H1 (cell line): ENCODE data around the gene HACE1. TPM values are rescaled to one million over a fixed set of nuclear protein-coding genes. Genes with fewer than 3 reads are reported as not detected.

Experiments used
- CTCF ChIA-PET: fragments of 300-600 bp; sonication (Branson Sonifier 250); formaldehyde crosslinking; loops from one replicate; lab custom pipeline; 2021; ENCODE audit not compliant: partially characterized antibody; lab: Charles Lee
- POLR2A ChIA-PET: fragments of 300-600 bp; sonication (Branson Sonifier 250); formaldehyde crosslinking; loops from one replicate; lab custom pipeline; 2021; ENCODE audit warnings: inconsistent platforms; ENCODE audit not compliant: partially characterized antibody; lab: Charles Lee
- DNase-seq, 2 experiments: peaks; one replicate each; pipeline versions ENCODE4 v3.0.0 to v3.0.0-alpha.2; 2010 to 2022; ENCODE audit warnings: low spot score in 2 of 2, low read depth in 1 of 2, mixed read lengths in 1 of 2
- FAIRE-seq: peaks from 2 replicates; lab custom pipeline; 2011; peaks lifted over from hg19 to GRCh38; lab: Jason Lieb, UNC
- H2AFZ ChIP-seq: 2 replicates; pipeline ENCODE4 v1.8.1; 2012; ENCODE audit warnings: low read length, inconsistent platforms
- H2AK5ac ChIP-seq: 2 replicates; pipeline ENCODE4 v1.6.1; 2013; ENCODE audit warnings: low read depth, low read length
- H2BK120ac ChIP-seq: replicated peaks from 2 replicates; pipeline ENCODE3; 2013; ENCODE audit warnings: low read depth, low read length, inconsistent platforms
- H2BK12ac ChIP-seq: 2 replicates; pipeline ENCODE4 v1.6.1; 2013; ENCODE audit warnings: low read depth, low read length
- H2BK15ac ChIP-seq: 2 replicates; pipeline ENCODE4 v1.6.1; 2013; ENCODE audit warnings: low read length
- H2BK20ac ChIP-seq: 2 replicates; pipeline ENCODE4 v1.6.1; 2013; ENCODE audit warnings: low read length
- H2BK5ac ChIP-seq: 2 replicates; pipeline ENCODE4 v1.6.1; 2013; ENCODE audit warnings: low read depth, low read length
- H3K14ac ChIP-seq: 2 replicates; pipeline ENCODE4 v1.6.1; 2013; ENCODE audit warnings: inconsistent platforms; ENCODE audit not compliant: insufficient read length
- H3K18ac ChIP-seq: 2 replicates; pipeline ENCODE4 v1.6.1; 2013; ENCODE audit warnings: low read length; ENCODE audit errors: extremely low read depth
- H3K23ac ChIP-seq: 2 replicates; pipeline ENCODE4 v1.6.1; 2013; ENCODE audit warnings: inconsistent platforms; ENCODE audit not compliant: insufficient read length
- H3K23me2 ChIP-seq: 2 replicates; pipeline ENCODE4 v1.6.1; 2013; ENCODE audit warnings: low read depth, low read length
- H3K27ac ChIP-seq: 2 replicates; pipeline ENCODE4 v1.6.1; 2011; ENCODE audit warnings: low read depth, low read length, inconsistent platforms
- H3K27me3 ChIP-seq, 4 experiments: replicated peaks in 1 of 4; 1 replicate in 1 of 4; 2 replicates in 3 of 4; pipeline versions ENCODE4 v1.6.1 to v1.8.1; 2011 to 2013; ENCODE audit warnings: low read length in 3 of 4, mild to moderate bottlenecking in 3 of 4, inconsistent platforms in 2 of 4, mixed read lengths in 2 of 4, moderate library complexity in 1 of 4; ENCODE audit not compliant: control insufficient read depth in 3 of 4, insufficient read depth in 3 of 4; ENCODE audit errors: extremely low read depth in 1 of 4
- H3K36me3 ChIP-seq, 4 experiments: 2 replicates each; pipeline versions ENCODE4 v1.6.1 to v1.8.1; 2011 to 2013; ENCODE audit warnings: mild to moderate bottlenecking in 4 of 4, low read length in 3 of 4, moderate library complexity in 2 of 4, control low read depth in 1 of 4, inconsistent platforms in 1 of 4; ENCODE audit not compliant: insufficient read depth in 4 of 4, control insufficient read depth in 2 of 4
- H3K4ac ChIP-seq: replicated peaks from 2 replicates; pipeline ENCODE3; 2013; ENCODE audit warnings: low read length, low read depth, mixed read lengths, inconsistent platforms; ENCODE audit not compliant: insufficient read length
- H3K4me1 ChIP-seq, 4 experiments: replicated peaks in 1 of 4; 1 replicate in 1 of 4; 2 replicates in 3 of 4; pipeline versions ENCODE4 v1.6.1 to v1.8.1; 2011 to 2013; ENCODE audit warnings: low read length in 3 of 4, inconsistent platforms in 2 of 4, mixed read lengths in 1 of 4; ENCODE audit not compliant: insufficient read depth in 4 of 4, control insufficient read depth in 3 of 4
- H3K4me2 ChIP-seq, 2 experiments: 2 replicates each; pipeline versions ENCODE4 v1.6.1 to v1.8.1; 2011 to 2013; ENCODE audit warnings: low read depth in 2 of 2, low read length in 2 of 2, control low read depth in 1 of 2, inconsistent platforms in 1 of 2, mild to moderate bottlenecking in 1 of 2; ENCODE audit not compliant: insufficient read depth in 1 of 2
- H3K4me3 ChIP-seq, 4 experiments: fragments of 200-600, 300-600 bp in 1 of 4; sonication (generic), shearing (Covaris generic), sonication (Bioruptor Twin) in 1 of 4; 2 replicates each; pipeline versions ENCODE4 v1.5.1 to v1.8.1; 2011 to 2016; ENCODE audit warnings: low read length in 4 of 4, low read depth in 3 of 4, control low read depth in 2 of 4, inconsistent platforms in 2 of 4, mild to moderate bottlenecking in 2 of 4, mixed read lengths in 1 of 4, moderate library complexity in 1 of 4; ENCODE audit not compliant: insufficient read depth in 2 of 4; ENCODE audit errors: extremely low read depth in 1 of 4
- H3K56ac ChIP-seq: replicated peaks from 2 replicates; pipeline ENCODE3; 2013; ENCODE audit warnings: low read depth, mild to moderate bottlenecking, mixed read lengths, low read length, inconsistent platforms; ENCODE audit not compliant: insufficient read length
- H3K79me1 ChIP-seq: 2 replicates; pipeline ENCODE4 v1.6.1; 2013; ENCODE audit warnings: low read depth, low read length, control low read depth
- H3K79me2 ChIP-seq, 2 experiments: 2 replicates each; pipeline versions ENCODE4 v1.6.1 to v1.8.1; 2012 to 2013; ENCODE audit warnings: low read length in 2 of 2, mild to moderate bottlenecking in 2 of 2, inconsistent platforms in 1 of 2; ENCODE audit not compliant: insufficient read depth in 2 of 2, control insufficient read depth in 1 of 2
- H3K9ac ChIP-seq, 4 experiments: replicated peaks in 1 of 4; 1 replicate in 1 of 4; 2 replicates in 3 of 4; pipeline versions ENCODE4 v1.6.1 to v1.8.1; 2011 to 2013; ENCODE audit warnings: low read depth in 3 of 4, low read length in 3 of 4, control low read depth in 2 of 4, mild to moderate bottlenecking in 2 of 4, moderate library complexity in 2 of 4, inconsistent platforms in 1 of 4; ENCODE audit errors: extremely low read depth in 1 of 4
- H3K9me3 ChIP-seq, 2 experiments: 2 replicates each; pipeline versions ENCODE4 v1.6.1 to v1.8.1; 2012 to 2013; ENCODE audit warnings: mild to moderate bottlenecking in 2 of 2, moderate library complexity in 2 of 2, control low read depth in 1 of 2, inconsistent platforms in 1 of 2, low read depth in 1 of 2, low read length in 1 of 2, mixed read lengths in 1 of 2; ENCODE audit not compliant: insufficient read depth in 2 of 2
- H4K20me1 ChIP-seq, 2 experiments: replicated peaks in 1 of 2; 2 replicates each; pipeline versions ENCODE3 to v1.8.1; 2011 to 2013; ENCODE audit warnings: inconsistent platforms in 2 of 2, low read length in 2 of 2, mild to moderate bottlenecking in 1 of 2; ENCODE audit not compliant: insufficient read depth in 2 of 2, control insufficient read depth in 1 of 2
- H4K5ac ChIP-seq: 2 replicates; pipeline ENCODE4 v1.6.1; 2013; ENCODE audit warnings: low read length, low read depth, mixed read lengths, inconsistent platforms; ENCODE audit not compliant: insufficient read length
- H4K8ac ChIP-seq: 2 replicates; pipeline ENCODE4 v1.8.0; 2013; ENCODE audit warnings: mild to moderate bottlenecking, moderate library complexity, low read length, inconsistent platforms; ENCODE audit not compliant: insufficient read depth; ENCODE audit errors: extremely low read depth
- H4K91ac ChIP-seq: replicated peaks from 2 replicates; pipeline ENCODE3; 2013; ENCODE audit warnings: low read length, mixed read lengths, inconsistent platforms; ENCODE audit not compliant: insufficient read length
- BCL11A ChIP-seq, 2 experiments: IDR thresholded peaks; one replicate each; pipeline ENCODE4 v1.6.1; 2011; ENCODE audit warnings: low read depth in 2 of 2, low read length in 2 of 2, mild to moderate bottlenecking in 2 of 2
- EGR1 ChIP-seq: IDR thresholded peaks from 2 replicates; pipeline ENCODE4 v1.6.1; 2011; ENCODE audit warnings: low read depth, low read length, borderline replicate concordance
- FOSL1 ChIP-seq: IDR thresholded peaks from 2 replicates; pipeline ENCODE4 v1.6.1; 2011; ENCODE audit warnings: mild to moderate bottlenecking, low read depth, low read length, moderate library complexity; ENCODE audit not compliant: insufficient read depth
- GABPA ChIP-seq: IDR thresholded peaks from 2 replicates; pipeline ENCODE4 v1.6.1; 2011; ENCODE audit warnings: mild to moderate bottlenecking, low read length, moderate library complexity, borderline replicate concordance; ENCODE audit not compliant: insufficient read depth
- GTF2F1 ChIP-seq: IDR thresholded peaks from 2 replicates; pipeline ENCODE4 v1.6.1; 2012; ENCODE audit warnings: low read depth, low read length, improper control_type of control experiment, borderline replicate concordance
- MAFK ChIP-seq: IDR thresholded peaks from 2 replicates; pipeline ENCODE4 v1.6.1; 2012; ENCODE audit warnings: low read depth, mild to moderate bottlenecking, improper control_type of control experiment, low read length
- MAX ChIP-seq: IDR thresholded peaks from 2 replicates; pipeline ENCODE4 v1.6.1; 2012; ENCODE audit warnings: inconsistent platforms
- POU5F1 ChIP-seq: IDR thresholded peaks from 2 replicates; pipeline ENCODE4 v1.6.1; 2011; ENCODE audit warnings: low read depth, mild to moderate bottlenecking, low read length, moderate library complexity
- RBBP5 ChIP-seq: IDR thresholded peaks from 2 replicates; pipeline ENCODE4 v1.7.1; 2012; ENCODE audit warnings: low read depth, mild to moderate bottlenecking, inconsistent platforms, low read length, moderate library complexity, borderline replicate concordance
- SAP30 ChIP-seq: fragments of 300-600 bp; sonication (generic); IDR thresholded peaks from 2 replicates; pipeline ENCODE4 v1.7.1; 2012; ENCODE audit warnings: low read length, moderate library complexity, mild to moderate bottlenecking, inconsistent platforms; ENCODE audit not compliant: insufficient read depth, insufficient replicate concordance
- SP2 ChIP-seq: IDR thresholded peaks from 2 replicates; pipeline ENCODE4 v1.6.1; 2012; ENCODE audit warnings: mild to moderate bottlenecking, low read length, inconsistent platforms
- TAF7 ChIP-seq: optimal IDR thresholded peaks from 2 replicates; pipeline ENCODE3; 2011; ENCODE audit warnings: low read depth, mild to moderate bottlenecking, inconsistent platforms, low read length, moderate library complexity, borderline replicate concordance
- TCF12 ChIP-seq: IDR thresholded peaks from 2 replicates; pipeline ENCODE4 v1.6.1; 2011; ENCODE audit warnings: low read depth, mild to moderate bottlenecking, low read length
- TEAD4 ChIP-seq: IDR thresholded peaks from 2 replicates; pipeline ENCODE4 v1.6.1; 2012; ENCODE audit warnings: low read depth, low read length, inconsistent platforms, mixed read lengths
- WGBS, 2 experiments: shearing (Covaris generic) in 1 of 2; methylation state at CpG; one replicate each; pipeline versions ENCODE4 v1.1.6 to v1.1.7; 2013 to 2015; ENCODE audit warnings: low lambda C conversion rate in 2 of 2, mixed read lengths in 2 of 2, inconsistent platforms in 1 of 2, low coverage in 1 of 2, missing lambda C conversion rate in 1 of 2; ENCODE audit not compliant: insufficient replicate concordance in 2 of 2, insufficient coverage in 1 of 2, insufficient read length in 1 of 2; ENCODE audit errors: extremely low coverage in 1 of 2, missing lambda C conversion rate in 1 of 2; 5-methylcytosine and 5-hydroxymethylcytosine counted together
- polyA plus RNA-seq, 7 experiments: library from polyadenylated mRNA; depleted of rRNA in 3 of 7; stranded (reverse) in 5 of 7; unstranded in 2 of 7; fragments of >200 nt in 5 of 7; fragments of 200-250 nt in 2 of 7; gene quantifications; 1 replicate in 5 of 7; 2 replicates in 1 of 7; 4 replicates in 1 of 7; pipeline versions ENCODE4 v1.2.1 to v1.2.3, GENCODE V29; 2011 to 2013; ENCODE audit warnings: missing spikeins in 2 of 7, mixed read lengths in 2 of 7
- total RNA-seq: library from RNA; stranded (reverse); fragmentation: NEBNext Ultra II Directional; extraction: Animal tissue kit (Norgen Biotek cat#: 25700); gene quantifications from 2 replicates; pipeline ENCODE4 v1.2.1, GENCODE V29; 2021

Gene HACE1
- total and polyA plus RNA-seq, 2 of the 8 experiments (the other 6 are each of a cell fraction or from before 2014, with no cell fraction given): 7.1 to 21.3 TPM

- DNase-seq (no peak), FAIRE-seq (no peak)
- Histone ChIP-seq H4K8ac (no peak overlapping the region), H3K79me1 (no peaks in the 10 kb centered on the region), H4K20me1 (no peaks in the 10 kb centered on the region), H2BK20ac (no peak overlapping the region), H2BK120ac (no peak overlapping the region), H3K27me3 (peaks cover 0 to 1% (median 0%) of the 10 kb centered on the region in 4 experiments; a peak in 1 of 7 replicates), H3K23ac (no peak overlapping the region), H4K91ac (no peak overlapping the region), H2BK12ac (no peak overlapping the region), H3K18ac (no peak overlapping the region), H3K4ac (no peak overlapping the region), H3K4me3 (no peak overlapping the region), H3K9ac (no peak overlapping the region), H3K79me2 (no peaks in the 10 kb centered on the region), H3K27ac (no peak overlapping the region), H3K9me3 (no peaks in the 10 kb centered on the region), H2AK5ac (no peak overlapping the region), H3K36me3 (no peaks in the 10 kb centered on the region), H3K14ac (no peak overlapping the region), H4K5ac (no peak overlapping the region), H2BK5ac (no peak overlapping the region), H3K23me2 (no peaks in the 10 kb centered on the region), H3K56ac (no peak overlapping the region), H2BK15ac (no peak overlapping the region), H2AFZ (no peak overlapping the region), H3K4me2 (no peak overlapping the region), H3K4me1 (peaks cover 0 to 5% (median under 1%) of the 10 kb centered on the region in 4 experiments; a peak in 4 of 7 replicates)
- POLR2A ChIA-PET: no interaction called here
- CTCF ChIA-PET: interaction anchor here (1.1 to 4.9 kb wide), 5 partner anchors 26 to 157 kb away, joined by 3 to 32 read pairs (median 5); no protein-coding TSS in a partner anchor
- WGBS, 2 experiments: 91% methylated on average over 2 of the region's 2 CpGs; no CpG with 5 or more reads in 1 of the 2 experiments
- TF ChIP-seq MAFK: no peak
- no peak for TF ChIP-seq TCF12
- TF ChIP-seq POU5F1: no peak
- TF ChIP-seq EGR1: no peak
- no peak for TF ChIP-seq BCL11A (IDR thresholded peaks at IDR 0.05; ENCODE audit: low read depth in 2 of 2, low read length in 2 of 2)
- TF ChIP-seq TEAD4: no peak
- TF ChIP-seq GABPA: no peak
- no peak for TF ChIP-seq SP2
- TF ChIP-seq TAF7: no peak
- TF ChIP-seq FOSL1: no peak
- no peak for TF ChIP-seq RBBP5
- no peak for TF ChIP-seq SAP30
- TF ChIP-seq MAX: no peak
- TF ChIP-seq GTF2F1: no peak
Observed at GRCh38 chr6:104684911-104685415, 174.8 kb downstream of the HACE1 start.
